Measurements from ENCODE around the gene NAALADL2.

NAALADL2 gene

DNA sequence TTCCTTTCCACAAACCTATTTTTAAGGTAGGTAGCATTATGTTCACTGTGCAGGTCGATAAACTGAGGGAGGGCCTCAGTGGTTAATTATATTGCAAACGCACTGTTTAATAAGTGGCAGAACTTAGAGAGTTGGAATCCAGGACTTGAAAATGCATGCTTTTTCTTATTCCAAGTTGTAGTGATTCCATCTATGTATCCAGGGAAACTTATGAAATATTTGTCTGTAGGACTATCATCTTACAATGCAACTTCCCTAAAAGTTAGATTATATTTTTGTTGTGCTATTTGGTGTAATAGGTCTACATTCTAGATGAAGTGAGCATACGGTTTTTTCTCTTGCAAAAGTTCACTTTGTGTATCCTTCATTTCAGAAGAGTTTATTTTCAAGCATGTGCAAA lies 419.5 kb downstream of the NAALADL2 start:
- no peak overlapping the region for H3K4me3 ChIP-seq (ENCODE audit: low read depth, low read length)
- TF ChIP-seq, protein P1, sequence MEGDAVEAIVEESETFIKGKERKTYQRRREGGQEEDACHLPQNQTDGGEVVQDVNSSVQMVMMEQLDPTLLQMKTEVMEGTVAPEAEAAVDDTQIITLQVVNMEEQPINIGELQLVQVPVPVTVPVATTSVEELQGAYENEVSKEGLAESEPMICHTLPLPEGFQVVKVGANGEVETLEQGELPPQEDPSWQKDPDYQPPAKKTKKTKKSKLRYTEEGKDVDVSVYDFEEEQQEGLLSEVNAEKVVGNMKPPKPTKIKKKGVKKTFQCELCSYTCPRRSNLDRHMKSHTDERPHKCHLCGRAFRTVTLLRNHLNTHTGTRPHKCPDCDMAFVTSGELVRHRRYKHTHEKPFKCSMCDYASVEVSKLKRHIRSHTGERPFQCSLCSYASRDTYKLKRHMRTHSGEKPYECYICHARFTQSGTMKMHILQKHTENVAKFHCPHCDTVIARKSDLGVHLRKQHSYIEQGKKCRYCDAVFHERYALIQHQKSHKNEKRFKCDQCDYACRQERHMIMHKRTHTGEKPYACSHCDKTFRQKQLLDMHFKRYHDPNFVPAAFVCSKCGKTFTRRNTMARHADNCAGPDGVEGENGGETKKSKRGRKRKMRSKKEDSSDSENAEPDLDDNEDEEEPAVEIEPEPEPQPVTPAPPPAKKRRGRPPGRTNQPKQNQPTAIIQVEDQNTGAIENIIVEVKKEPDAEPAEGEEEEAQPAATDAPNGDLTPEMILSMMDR (conservative IDR thresholded peaks at IDR 0.05; ENCODE audit: low read depth, low read length): no peak
- no peak for DNase-seq (ENCODE audit: low read depth)

DNA sequence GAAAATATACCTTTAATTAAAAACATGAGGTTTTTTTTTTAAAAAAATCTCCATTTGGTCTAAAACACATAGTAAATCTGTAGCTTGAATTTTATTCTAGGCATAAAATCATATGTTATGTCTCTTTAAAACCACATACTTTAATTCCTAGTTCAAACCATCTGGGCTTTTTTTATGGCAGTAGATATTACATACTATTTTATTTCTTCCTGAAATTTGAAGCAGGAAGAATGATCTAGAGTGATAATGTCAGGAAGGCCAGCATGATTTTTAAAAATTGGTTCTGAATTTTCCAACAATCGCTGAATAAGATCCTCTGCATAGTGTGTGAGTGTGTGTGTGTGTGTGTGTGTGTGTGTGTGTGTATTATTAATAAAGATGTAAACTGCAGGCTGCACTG lies 420.3 kb downstream of the NAALADL2 start:
- DNase-seq (ENCODE audit: low read depth): no peak
- no peak overlapping the region for H3K4me3 ChIP-seq (ENCODE audit: low read depth, low read length)
- TF ChIP-seq, protein P1 (conservative IDR thresholded peaks at IDR 0.05; ENCODE audit: low read depth, low read length): no peak

DNA sequence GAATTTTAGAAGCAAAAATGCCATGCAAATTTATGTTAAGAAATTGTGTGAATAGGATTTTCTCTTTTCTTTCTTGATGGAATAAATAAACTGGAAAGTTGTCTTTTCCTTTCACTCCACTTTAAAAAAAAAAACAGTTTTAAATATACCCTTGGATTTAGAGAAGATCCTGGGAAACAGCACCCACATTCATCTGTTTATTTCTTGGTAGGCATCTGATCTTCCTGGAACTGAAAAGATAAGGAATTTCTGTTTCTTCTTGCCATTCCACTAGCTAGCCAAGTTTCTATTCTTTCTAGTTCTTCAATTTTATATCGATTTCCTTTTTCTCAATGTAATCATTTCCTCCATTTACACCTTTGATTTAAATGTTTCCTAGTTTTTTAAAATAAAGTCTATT lies 420.8 kb downstream of the NAALADL2 start:
- DNase-seq (ENCODE audit: low read depth): no peak
- TF ChIP-seq, protein P1 (conservative IDR thresholded peaks at IDR 0.05; ENCODE audit: low read depth, low read length): no peak
- no peak overlapping the region for H3K4me3 ChIP-seq (ENCODE audit: low read depth, low read length)

DNA sequence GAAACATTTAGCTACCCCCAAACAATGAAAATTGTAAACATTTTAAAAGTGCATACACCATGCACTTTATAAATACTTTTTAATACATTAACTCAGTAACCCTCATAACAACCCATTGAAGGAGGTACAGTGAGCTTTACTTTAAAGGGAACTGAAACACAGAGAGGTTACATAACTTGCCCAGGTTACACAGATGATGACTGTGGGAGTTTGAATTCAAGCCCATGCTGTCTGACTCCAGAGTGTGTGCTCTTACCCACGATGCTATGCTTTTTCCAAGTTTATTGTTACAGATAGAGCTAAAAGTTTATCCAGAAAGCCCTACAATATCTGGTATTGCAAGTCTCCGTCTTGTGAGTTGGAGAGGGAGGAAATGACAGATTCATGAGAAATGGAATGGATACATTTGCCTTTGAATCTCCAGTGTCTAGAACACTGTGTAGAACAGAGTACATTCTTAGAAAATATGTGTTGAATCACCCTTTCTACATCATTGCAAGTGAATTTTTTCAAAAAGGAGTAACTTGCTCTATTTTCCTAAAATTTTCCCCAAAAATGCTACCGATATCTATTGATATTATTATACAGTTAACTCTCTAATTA lies 428.3 kb downstream of the NAALADL2 start:
- TF ChIP-seq, protein P1 (conservative IDR thresholded peaks at IDR 0.05; ENCODE audit: low read depth, low read length): no peak
- peak; percentile 71 for DNase-seq (ENCODE audit: low read depth)
- H3K4me3 ChIP-seq (ENCODE audit: low read depth, low read length): no peak overlapping the region

DNA sequence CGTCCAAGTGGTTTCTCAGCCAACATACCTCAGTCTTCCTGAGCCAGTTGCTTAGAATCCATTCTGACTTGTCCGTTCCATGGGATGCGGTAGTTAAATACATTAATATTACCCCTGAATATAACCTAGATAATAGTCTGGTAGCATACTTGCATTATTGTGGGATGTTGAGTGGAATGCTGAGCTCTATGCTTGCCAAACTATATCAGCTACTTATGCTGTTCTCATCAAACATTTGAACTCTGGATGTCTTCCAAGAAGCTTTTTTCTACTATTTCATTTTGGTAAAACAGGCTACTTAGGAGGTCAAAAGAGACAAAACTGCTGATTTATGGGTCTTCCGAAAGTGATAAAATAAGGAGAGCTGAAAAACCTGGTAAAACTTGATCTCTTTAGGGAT lies 429.5 kb downstream of the NAALADL2 start:
- TF ChIP-seq, protein P1 (conservative IDR thresholded peaks at IDR 0.05; ENCODE audit: low read depth, low read length): no peak
- peak; percentile 77 for DNase-seq (ENCODE audit: low read depth)
- no peak overlapping the region for H3K4me3 ChIP-seq (ENCODE audit: low read depth, low read length)

DNA sequence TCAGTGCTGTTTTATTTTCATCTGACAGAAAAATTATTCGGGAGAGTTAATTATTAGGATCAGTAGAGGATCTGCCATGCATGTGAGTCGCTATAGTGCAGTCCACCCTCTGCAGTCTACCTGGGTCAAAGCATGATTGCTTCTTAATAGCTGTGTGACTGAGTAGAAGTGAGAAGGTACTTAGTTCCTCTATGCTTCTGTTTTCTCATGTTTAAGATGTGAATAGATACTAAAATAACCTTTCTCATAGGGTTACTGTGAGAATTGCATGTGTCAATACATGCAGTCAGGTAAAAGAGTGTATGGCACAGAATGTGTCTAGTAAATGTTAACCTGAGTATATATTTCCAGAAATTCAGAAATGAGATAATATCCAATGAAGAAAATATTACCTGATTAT lies 435.7 kb downstream of the NAALADL2 start:
- H3K4me3 ChIP-seq (ENCODE audit: low read depth, low read length): no peak overlapping the region
- DNase-seq (ENCODE audit: low read depth): no peak
- TF ChIP-seq, protein P1 (conservative IDR thresholded peaks at IDR 0.05; ENCODE audit: low read depth, low read length): no peak

Data from choroid plexus epithelial cell (primary cell).